ENCODE data around the gene ZFP57.

Gene ZFP57

GRCh38 chr6:29653452-29654038 is 27.4 kb downstream of the ZFP57 start:
- DNase-seq: peak; percentile 27

GRCh38 chr6:29652198-29652584 is 28.8 kb downstream of the ZFP57 start:
- DNase-seq: no peak

- no peak for DNase-seq
Observed at GRCh38 chr6:29651413-29652197, 29.3 kb downstream of the ZFP57 start.

GRCh38 chr6:29649701-29650673 is 31.0 kb downstream of the ZFP57 start:
- DNase-seq: peak; percentile 99

GRCh38 chr6:29647927-29648642 is 32.9 kb downstream of the ZFP57 start:
- no peak for DNase-seq

- DNase-seq: no peak
Observed at GRCh38 chr6:29641430-29642148, 39.4 kb downstream of the ZFP57 start.

GRCh38 chr6:29637247-29637646 is 43.7 kb downstream of the ZFP57 start:
- DNase-seq: no peak

GRCh38 chr6:29633534-29633905 is 47.4 kb downstream of the ZFP57 start:
- DNase-seq: no peak

GRCh38 chr6:29632789-29633533 is 48.0 kb downstream of the ZFP57 start, which contains the start of gene GABBR1:
GABBR1 (minus strand) TSS chr6:29633183; CDS start chr6:29632385, 798 bp downstream.
- DNase-seq: peak; percentile 70

- DNase-seq: peak; percentile 63
Observed at GRCh38 chr6:29631860-29632731, 48.9 kb downstream of the ZFP57 start.

GRCh38 chr6:29631209-29631810 is 49.6 kb downstream of the ZFP57 start:
- no peak for DNase-seq

- DNase-seq: no peak
Observed at GRCh38 chr6:29630315-29630714, 50.6 kb downstream of the ZFP57 start.

- no peak for DNase-seq
Observed at GRCh38 chr6:29629571-29629970, 51.4 kb downstream of the ZFP57 start.

GRCh38 chr6:29628419-29629281 is 52.3 kb downstream of the ZFP57 start:
- DNase-seq: peak; percentile 49

GRCh38 chr6:29627755-29628418 is 53.1 kb downstream of the ZFP57 start:
- peak; percentile 60 for DNase-seq

GRCh38 chr6:29626948-29627754 is 53.8 kb downstream of the ZFP57 start:
- no peak for DNase-seq

- no peak for DNase-seq
Observed at GRCh38 chr6:29625337-29625930, 55.5 kb downstream of the ZFP57 start.

Data from T-helper 9 cell (primary cell).